K562 (cell line): ENCODE data around the gene RIPOR2. TPM values are rescaled to one million over a fixed set of nuclear protein-coding genes. Genes with fewer than 3 reads are reported as not detected.
A peak's percentile ranks its signal among the peaks of the same experiment; 100 is the strongest.

ENCODE experiments used
- ATAC-seq: fragments of 200-7000 bp; cut with Tn5 transposase; 3 replicates; pipeline ENCODE4 v1.9.1; 2020; ENCODE audit warnings: moderate library complexity
- BruUV-seq: library from RNA; stranded (reverse); fragments of 400-500 nt; replicated peaks from 2 replicates; lab custom pipeline; 2021; lab: Mats Ljungman, UMichigan
- CTCF ChIA-PET: fragments of 300-600 bp; formaldehyde crosslinking; extraction: SDS; loops from one replicate; lab custom pipeline; 2021; ENCODE audit warnings: low intra/inter-chr PET ratio; lab: Yijun Ruan, JAX
- POLR2A ChIA-PET: fragments of 300-600, 350-650 bp; sonication (Branson Sonifier 250); formaldehyde crosslinking; extraction: SDS; loops from one replicate; lab custom pipeline; 2021; ENCODE audit warnings: antibody characterized with exemption, inconsistent platforms; lab: Yijun Ruan, JAX
- DNase-seq, 4 experiments: peaks; one replicate each; pipeline versions ENCODE4 v3.0.0 to v3.0.0-alpha.2; 2011 to 2018; ENCODE audit warnings: low spot score in 3 of 4, mixed read lengths in 3 of 4; ENCODE audit errors: extremely low read depth in 1 of 4
- FAIRE-seq: peaks from 2 replicates; lab custom pipeline; 2011; peaks lifted over from hg19 to GRCh38; lab: Jason Lieb, UNC
- H2AFZ ChIP-seq: 2 replicates; pipeline ENCODE4 v1.6.0; 2011; ENCODE audit warnings: low read depth, low read length, control low read depth, inconsistent platforms
- H3K27ac ChIP-seq: fragments of 200-600 bp; 3 replicates; pipeline ENCODE4 v1.8.0; 2011; ENCODE audit warnings: low read depth, mild to moderate bottlenecking, control low read depth, inconsistent platforms, low read length, moderate library complexity, mixed read lengths; ENCODE audit errors: extremely low read depth
- H3K27me3 ChIP-seq, 2 experiments: fragments of 300-600 bp in 1 of 2; 2 replicates in 1 of 2; 3 replicates in 1 of 2; pipeline versions ENCODE4 v1.6.0 to v1.8.0; 2011; ENCODE audit warnings: inconsistent platforms in 2 of 2, low read length in 2 of 2, mild to moderate bottlenecking in 1 of 2, mixed read lengths in 1 of 2, moderate library complexity in 1 of 2; ENCODE audit not compliant: control insufficient read depth in 2 of 2, insufficient read depth in 2 of 2
- H3K36me3 ChIP-seq: fragments of 300-600 bp; 3 replicates; pipeline ENCODE4 v1.8.0; 2011; ENCODE audit warnings: mild to moderate bottlenecking, low read length, inconsistent platforms; ENCODE audit not compliant: control insufficient read depth, insufficient read depth
- H3K4me1 ChIP-seq, 2 experiments: fragments of 200-600 bp in 1 of 2; replicated peaks in 1 of 2; 2 replicates in 1 of 2; 3 replicates in 1 of 2; pipeline versions ENCODE4 v1.5.1 to v1.8.0; 2011; ENCODE audit warnings: inconsistent platforms in 2 of 2, low read length in 2 of 2, mild to moderate bottlenecking in 1 of 2, mixed read lengths in 1 of 2, moderate library complexity in 1 of 2; ENCODE audit not compliant: control insufficient read depth in 2 of 2, insufficient read depth in 2 of 2
- H3K4me2 ChIP-seq: 2 replicates; pipeline ENCODE4 v1.6.1; 2011; ENCODE audit warnings: low read length, control low read depth, inconsistent platforms, mixed read lengths; ENCODE audit not compliant: insufficient read depth
- H3K4me3 ChIP-seq: fragments of 200-600 bp; sonication (generic), shearing (Covaris generic); 2 replicates; pipeline ENCODE4 v1.5.1; 2016; ENCODE audit warnings: control low read depth, inconsistent platforms
- H3K79me2 ChIP-seq: fragments of 200-600 bp; 3 replicates; pipeline ENCODE4 v1.8.0; 2011; ENCODE audit warnings: low read length, inconsistent platforms; ENCODE audit not compliant: control insufficient read depth, insufficient read depth
- H3K9ac ChIP-seq, 2 experiments: 2 replicates each; pipeline versions ENCODE4 v1.6.0 to v1.6.1; 2011; ENCODE audit warnings: low read depth in 2 of 2, low read length in 2 of 2, control low read depth in 1 of 2, inconsistent platforms in 1 of 2, mild to moderate bottlenecking in 1 of 2, mixed read lengths in 1 of 2; ENCODE audit not compliant: insufficient read depth in 1 of 2
- H3K9me1 ChIP-seq: one replicate; pipeline ENCODE4 v1.6.0; 2011; ENCODE audit warnings: inconsistent platforms, mild to moderate bottlenecking, low read length, moderate library complexity; ENCODE audit not compliant: control insufficient read depth, insufficient read depth
- H3K9me3 ChIP-seq: replicated peaks from 2 replicates; pipeline ENCODE4 v1.5.1; 2011; ENCODE audit warnings: low read depth, low read length, inconsistent platforms; ENCODE audit not compliant: control insufficient read depth, insufficient read depth
- H4K20me1 ChIP-seq: replicated peaks from 2 replicates; pipeline ENCODE4 v1.6.1; 2011; ENCODE audit warnings: low read length, inconsistent platforms, mixed read lengths; ENCODE audit not compliant: control insufficient read depth, insufficient read depth
- DACH1 ChIP-seq: fragments of 450-650 bp; IDR thresholded peaks from 2 replicates; pipeline ENCODE4 v1.6.1; 2018; ENCODE audit not compliant: partially characterized antibody
- RAD21 ChIP-seq, 2 experiments: fragments of 250-450 bp in 1 of 2; fragments of 450-650 bp in 1 of 2; sonication (Bioruptor Pico) in 1 of 2; formaldehyde crosslinking in 1 of 2; IDR thresholded peaks in 1 of 2; conservative IDR thresholded peaks in 1 of 2; 2 replicates each; pipeline versions ENCODE4 v1.4.0 to v1.8.0; 2020 to 2022; ENCODE audit warnings: mild to moderate bottlenecking in 2 of 2, moderate library complexity in 1 of 2
- SRSF1 ChIP-seq: fragments of 200-400 bp; formaldehyde crosslinking; IDR thresholded peaks from 2 replicates; pipeline ENCODE4 v1.6.1; 2017; ENCODE audit warnings: mild to moderate bottlenecking, low read depth, low read length, moderate library complexity
- WGBS: fragments of 100-300 bp; shearing (Covaris generic); methylation state at CpG from one replicate; pipeline ENCODE4 v1.1.6; 2016; ENCODE audit warnings: low coverage, mixed read lengths; ENCODE audit not compliant: insufficient coverage; ENCODE audit errors: missing lambda C conversion rate; 5-methylcytosine and 5-hydroxymethylcytosine counted together
- in situ Hi-C: fragments of 300-500 bp; cut with MboI; formaldehyde crosslinking; loops from 4 replicates; pipeline ENCODE4 v1.15.0; 2018; ENCODE audit warnings: inconsistent platforms, mixed read lengths
- intact Hi-C: fragments of 100-400 bp; cut with micrococcal nuclease; formaldehyde crosslinking; loops from 2 replicates; pipeline ENCODE4 v1.14.2; 2022
- polyA plus RNA-seq, 8 experiments: library from polyadenylated mRNA; depleted of rRNA in 4 of 8; stranded (reverse) in 5 of 8; unstranded in 3 of 8; fragments of >200 nt; fragmentation: Nextera tagmentation in 2 of 8; fragmentation: Illumina TruSeq in 1 of 8; extraction: Ambion mirVana in 2 of 8; extraction: Trizol in 1 of 8; gene quantifications; 2 replicates each; pipeline versions ENCODE4 v1.2.1 to v1.2.3, GENCODE V29; 2011 to 2014; ENCODE audit warnings: inconsistent platforms in 1 of 8, missing spikeins in 1 of 8
- total RNA-seq, 7 experiments: library from RNA; depleted of rRNA in 6 of 7; stranded (reverse); fragments of >200 nt in 6 of 7; fragmentation: Illumina TruSeq in 2 of 7; extraction: Trizol in 2 of 7; gene quantifications; 2 replicates each; pipeline versions ENCODE4 v1.2.1 to v1.2.3, GENCODE V29; 2011 to 2021; ENCODE audit warnings: low replicate concordance in 1 of 7

RIPOR2 gene
- total and polyA plus RNA-seq, 9 of the 15 experiments (the other 6 are each of a cell fraction or from before 2014, with no cell fraction given): 0.04 to 1.0 (median 0.47) TPM; not detected in 2

- Histone ChIP-seq H3K9ac (no peak overlapping the region), H3K36me3 (no peaks in the 10 kb centered on the region), H3K9me3 (no peaks in the 10 kb centered on the region), H3K4me1 (no peaks in the 10 kb centered on the region), H2AFZ (no peak overlapping the region), H3K4me3 (no peak overlapping the region), H3K4me2 (no peak overlapping the region), H4K20me1 (no peaks in the 10 kb centered on the region), H3K9me1 (no peaks in the 10 kb centered on the region), H3K79me2 (no peaks in the 10 kb centered on the region), H3K27me3 (peaks cover 13 to 18% of the 10 kb centered on the region in 2 experiments), H3K27ac (no peak overlapping the region)
- 7% methylated on average over 5 of the region's 5 CpGs for WGBS
- DNase-seq (no peak), ATAC-seq (no peak), FAIRE-seq (no peak)
- ChIA-PET CTCF (interaction anchor here (1.1 to 2.2 kb wide), 4 partner anchors 136 to 746 kb away, joined by 3 to 23 read pairs (median 6); no protein-coding TSS in a partner anchor), POLR2A (no interaction called here)
- intact Hi-C loops: loop anchor here (1.0 to 10.0 kb wide), 5 partner anchors 136 to 749 kb away; no protein-coding TSS in a partner anchor
- in situ Hi-C loops: no loop called here
- 0 out of 4 replicates have a peak, but pooled peaks of 1 of the 2 experiments have one; percentile 4 for TF ChIP-seq RAD21 (CRISPR knock-in tag; conservative IDR thresholded peaks at IDR 0.05 in 1 of 2, IDR thresholded peaks at IDR 0.05 in 1 of 2)
- TF ChIP-seq DACH1: peak; percentile 5
- TF ChIP-seq SRSF1: no peak
- no TSS peak for BruUV-seq
These were observed 79.5 kb downstream of the RIPOR2 start for GRCh38 chr6:24856246-24856599.
